Mucosa of descending colon (tissue), 3 donors: Measurements from ENCODE around the gene SLC12A5. TPM values are rescaled to one million over a fixed set of nuclear protein-coding genes. Genes with fewer than 3 reads are reported as not detected.

Source experiments
- ATAC-seq: fragments of 200-7000 bp; cut with Tn5 transposase; one replicate; pipeline ENCODE4 v1.9.1; 2020; ENCODE audit warnings: mild to moderate bottlenecking, moderate library complexity
- DNase-seq, 3 donors: peaks; one replicate each; pipeline ENCODE4 v3.0.0-alpha.2; 2020
- H3K36me3 ChIP-seq: fragments of 200-600 bp; one replicate; pipeline ENCODE4 v1.8.0; 2021; ENCODE audit warnings: low read depth, mild to moderate bottlenecking
- H3K4me1 ChIP-seq: fragments of 200-600 bp; one replicate; pipeline ENCODE4 v1.8.0; 2021; ENCODE audit warnings: low read depth, mild to moderate bottlenecking
- H3K4me3 ChIP-seq: fragments of 200-600 bp; one replicate; pipeline ENCODE4 v1.8.0; 2021; ENCODE audit warnings: mild to moderate bottlenecking
- H3K9me3 ChIP-seq: fragments of 200-600 bp; one replicate; pipeline ENCODE4 v1.8.0; 2021; ENCODE audit warnings: mild to moderate bottlenecking
- CTCF ChIP-seq: fragments of 200-600 bp; IDR thresholded peaks from one replicate; pipeline ENCODE4 v1.8.0; 2022; ENCODE audit warnings: antibody characterized with exemption, mild to moderate bottlenecking
- intact Hi-C, 2 donors: fragments of 100-400 bp; cut with DNase I in 1 of 2; cut with micrococcal nuclease in 1 of 2; formaldehyde crosslinking; loops; one replicate each; pipeline versions ENCODE4 v1.11.0 to v1.11.1; 2022; cut with DNase I, micrococcal nuclease
- total RNA-seq, 3 donors: library from RNA; stranded (reverse); fragmentation: NEBNext Ultra II Directional in 2 of 3; extraction: Animal tissue kit (Norgen Biotek cat#: 25700) in 2 of 3; gene quantifications; one replicate each; pipeline versions ENCODE4 v1.2.1 to v1.2.4, GENCODE V29; 2021 to 2023
- donor health status: DM: no; HTN: no; CAD: no; lungs with moderate emphysema.
- donor health status: DM: no; HTN: no; CAD: no.
- donor health status: DM: no; HTN: yes; CAD: no.

Gene SLC12A5
- total RNA-seq, 3 donors from 2014 or later, result 2.5 TPM; not detected in 2

GRCh38 chr20:46020555-46020954 lies 8.5 kb upstream of the SLC12A5 start:
- TF ChIP-seq CTCF, result no peak
- no peak for DNase-seq
- Histone ChIP-seq H3K9me3 (no peaks in the 10 kb centered on the region), H3K4me3 (no peak overlapping the region), H3K4me1 (peaks cover 12% of the 10 kb centered on the region), H3K36me3 (no peaks in the 10 kb centered on the region)
- intact Hi-C loops, result loop anchor here (10.0 kb wide), 1 partner anchor 154 kb away; no protein-coding TSS in a partner anchor
- no peak for ATAC-seq

GRCh38 chr20:46021361-46022359 lies 7.4 kb upstream of the SLC12A5 start:
- Histone ChIP-seq H3K4me3 (no peak overlapping the region), H3K4me1 (peaks cover 12% of the 10 kb centered on the region), H3K9me3 (no peaks in the 10 kb centered on the region), H3K36me3 (no peaks in the 10 kb centered on the region)
- TF ChIP-seq CTCF, result no peak
- peak; percentile 64 for ATAC-seq
- intact Hi-C loops, result loop anchor here (10.0 kb wide), 1 partner anchor 153 kb away; no protein-coding TSS in a partner anchor
- DNase-seq, result peak in 2 of 3 donors; percentile 54 to 65

GRCh38 chr20:46022411-46023147 lies 6.4 kb upstream of the SLC12A5 start:
- intact Hi-C loops, result loop anchor here (10.0 kb wide), 1 partner anchor 152 kb away; no protein-coding TSS in a partner anchor
- H3K9me3 ChIP-seq, result no peaks in the 10 kb centered on the region
- no peaks in the 10 kb centered on the region for H3K36me3 ChIP-seq
- peak; percentile 71 to 76 (median 75) for DNase-seq
- ATAC-seq, result peak; percentile 74
- H3K4me1 ChIP-seq, result peaks cover 12% of the 10 kb centered on the region
- no peak overlapping the region for H3K4me3 ChIP-seq
- peak; percentile 57 for TF ChIP-seq CTCF

GRCh38 chr20:46023148-46023484 lies 5.9 kb upstream of the SLC12A5 start:
- Histone ChIP-seq H3K4me3 (no peak overlapping the region), H3K36me3 (no peaks in the 10 kb centered on the region), H3K4me1 (peaks cover 12% of the 10 kb centered on the region), H3K9me3 (no peaks in the 10 kb centered on the region)
- ATAC-seq (no peak), DNase-seq (no peak)
- TF ChIP-seq CTCF, result no peak
- intact Hi-C loops, result loop anchor here (10.0 kb wide), 1 partner anchor 152 kb away; no protein-coding TSS in a partner anchor

- ATAC-seq (no peak), DNase-seq (no peak)
- peaks cover 12% of the 10 kb centered on the region for H3K4me1 ChIP-seq
- no peaks in the 10 kb centered on the region for H3K9me3 ChIP-seq
- H3K36me3 ChIP-seq, result no peaks in the 10 kb centered on the region
- TF ChIP-seq CTCF, result no peak
- intact Hi-C loops, result loop anchor here (10.0 kb wide), 1 partner anchor 151 kb away; no protein-coding TSS in a partner anchor
- H3K4me3 ChIP-seq, result no peak overlapping the region
These were observed 5.0 kb upstream of the SLC12A5 start for GRCh38 chr20:46023999-46024398.
